Right cardiac atrium (tissue), 5 donors: ENCODE data around the gene NUP62. TPM values are rescaled to one million over a fixed set of nuclear protein-coding genes. Genes with fewer than 3 reads are reported as not detected.
"Not testable (repeated sequence)": the region's sequence is repeated elsewhere in the genome, so short reads cannot be mapped to it uniquely, and the experiment has no call there.

Experiments used
- ATAC-seq, 2 donors: fragments of 200-7000 bp; cut with Tn5 transposase; one replicate each; pipeline versions ENCODE4 v1.8.0 to v1.9.1; 2020; ENCODE audit warnings: moderate library complexity in 2 of 2, mild to moderate bottlenecking in 1 of 2
- DNase-seq, 3 donors: peaks; one replicate each; pipeline ENCODE4 v3.0.0-alpha.2; 2020
- H3K27ac ChIP-seq: one replicate; pipeline ENCODE4 v1.5.1; 2013; ENCODE audit warnings: mild to moderate bottlenecking, low read length, control low read depth, moderate library complexity
- H3K27me3 ChIP-seq: one replicate; pipeline ENCODE4 v1.6.1; 2013; ENCODE audit not compliant: control insufficient read depth, insufficient read depth
- H3K4me1 ChIP-seq: one replicate; pipeline ENCODE4 v1.6.1; 2013; ENCODE audit warnings: low read length; ENCODE audit not compliant: control insufficient read depth, insufficient read depth
- H3K4me3 ChIP-seq: one replicate; pipeline ENCODE4 v1.5.1; 2013; ENCODE audit warnings: low read length, control low read depth
- H3K9me3 ChIP-seq: one replicate; pipeline ENCODE4 v1.6.1; 2013; ENCODE audit warnings: low read length; ENCODE audit not compliant: control insufficient read depth
- WGBS: extraction: QIAGEN DNeasy Blood & Tissue Kit; methylation state at CpG from one replicate; pipeline ENCODE4 v1.1.7; 2013; 5-methylcytosine and 5-hydroxymethylcytosine counted together
- intact Hi-C, 4 donors: fragments of 100-400 bp; cut with DNase I; formaldehyde crosslinking; loops; one replicate each; pipeline versions ENCODE4 v1.11.0 to v1.14.0; 2022 to 2023
- polyA plus RNA-seq: library from polyadenylated mRNA; stranded (reverse); fragments of 200-250 nt; gene quantifications from one replicate; pipeline ENCODE4 v1.2.3, GENCODE V29; 2013
- total RNA-seq, 4 donors: library from RNA; stranded (reverse); fragmentation: NEBNext Ultra II Directional; extraction: Animal tissue kit (Norgen Biotek cat#: 25700); gene quantifications; one replicate each; pipeline ENCODE4 v1.2.1, GENCODE V29; 2021
- donor health status: healthy with polysubstance abuse.
- donor health status: DM: no; HTN: yes; CAD: no.
- donor health status: DM: no; HTN: no; CAD: no.
- donor health status: DM: no; HTN: yes; CAD: no; lungs with severe emphysema.
- donor health status: DM: yes; HTN: yes; CAD: no.

Gene NUP62
- total and polyA plus RNA-seq, 5 donors = 19.9 to 34.0 (median 29.2) TPM

DNA sequence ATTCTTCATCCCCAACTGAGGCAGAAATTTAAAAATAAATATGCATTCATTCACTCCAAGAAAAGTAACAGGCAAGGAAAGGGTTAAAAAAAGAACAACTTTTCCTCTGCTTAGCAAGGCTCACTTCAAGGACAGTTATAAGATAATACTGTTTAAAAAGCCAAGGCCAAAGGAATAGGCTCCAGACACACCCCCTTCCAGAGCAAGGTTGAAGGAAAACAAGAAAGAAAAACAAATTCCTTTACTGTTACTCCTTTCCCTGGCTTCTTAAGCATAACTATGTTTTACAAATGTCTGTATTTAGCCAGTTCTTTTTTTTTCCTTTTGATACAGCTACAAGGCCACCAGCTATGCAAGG lies 23.2 kb upstream of the NUP62 start:
- H3K4me1 ChIP-seq = no peaks in the 10 kb centered on the region

DNA sequence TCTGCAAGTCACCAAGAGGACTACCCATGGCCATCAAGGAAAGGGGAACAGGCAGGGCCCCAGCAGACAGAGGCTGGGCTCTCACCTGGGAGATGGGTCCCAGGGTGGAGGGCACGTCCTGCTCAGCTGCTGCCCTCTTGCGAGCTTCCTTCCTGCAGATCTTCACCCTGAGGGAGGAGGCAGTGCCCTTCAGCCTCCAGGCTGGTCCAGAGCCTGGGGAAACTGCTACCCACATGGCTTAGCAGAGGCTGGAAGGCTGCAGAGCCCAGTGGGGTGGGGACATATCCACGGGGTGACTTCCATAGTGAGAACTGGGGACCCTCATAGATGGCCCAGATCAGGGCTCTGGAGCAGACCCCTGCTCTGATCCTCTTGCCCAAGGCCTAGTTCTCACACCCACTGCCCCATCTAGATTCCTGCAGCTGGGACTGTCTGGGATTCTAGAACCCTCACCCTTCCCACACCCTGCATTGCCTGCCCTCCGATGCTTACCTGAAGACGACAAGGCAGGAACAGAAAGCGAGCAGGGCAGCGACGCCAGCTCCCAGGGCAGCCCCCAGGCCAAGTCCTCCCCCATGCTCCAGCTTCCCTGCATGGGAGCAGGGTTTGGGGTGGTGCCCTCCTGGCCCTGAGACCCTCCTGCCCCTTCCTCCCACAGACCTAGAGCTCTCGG lies 22.6 kb upstream of the NUP62 start:
- Histone ChIP-seq H3K4me3 (no peak overlapping the region), H3K27me3 (no peaks in the 10 kb centered on the region), H3K27ac (no peak overlapping the region), H3K9me3 (no peaks in the 10 kb centered on the region), H3K4me1 (no peaks in the 10 kb centered on the region)
- intact Hi-C loops = no loop called here
- WGBS = 77% methylated on average over 9 of the region's 9 CpGs
- ATAC-seq = no peak
- no peak for DNase-seq

More for the DNA sequence above, 23.2 kb upstream of the NUP62 start:
- no peak overlapping the region for H3K27ac ChIP-seq
- no peak overlapping the region for H3K4me3 ChIP-seq
- no peak for DNase-seq
- no peak for ATAC-seq
- intact Hi-C loops = no loop called here
- no peaks in the 10 kb centered on the region for H3K9me3 ChIP-seq
- no peaks in the 10 kb centered on the region for H3K27me3 ChIP-seq

DNA sequence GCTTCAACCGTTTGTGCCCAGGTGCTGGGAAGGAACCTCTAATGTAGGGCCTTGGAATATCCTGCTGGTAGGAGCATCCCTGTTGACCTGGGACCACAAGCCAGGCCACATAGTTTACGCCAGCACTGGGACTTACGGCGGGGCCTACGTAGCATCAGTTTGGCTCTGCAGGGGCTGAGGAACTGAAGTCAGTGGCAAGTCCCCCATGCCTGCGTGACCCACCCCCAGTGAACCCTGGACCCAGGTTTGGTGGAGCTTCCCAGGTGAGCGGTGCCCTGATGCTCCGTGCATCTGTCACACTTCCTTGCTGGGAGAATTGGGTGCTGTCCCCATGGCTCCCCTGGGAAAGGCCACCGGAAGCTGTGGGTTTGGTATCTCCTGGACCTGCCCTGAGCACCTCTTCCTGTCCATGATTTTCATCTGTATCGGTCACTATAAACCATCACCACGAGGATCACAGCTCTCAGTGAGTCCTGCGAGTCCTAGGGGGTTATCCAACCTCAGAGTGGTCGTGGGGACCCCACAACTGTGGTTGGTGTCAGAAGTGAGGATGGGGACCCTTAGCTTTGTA lies 21.7 kb upstream of the NUP62 start:
- no peaks in the 10 kb centered on the region for H3K9me3 ChIP-seq
- H3K4me3 ChIP-seq = no peak overlapping the region
- WGBS = 84% methylated on average over 13 of the region's 13 CpGs
- intact Hi-C loops = no loop called here
- no peak overlapping the region for H3K27ac ChIP-seq
- no peak for DNase-seq
- H3K27me3 ChIP-seq = no peaks in the 10 kb centered on the region
- no peaks in the 10 kb centered on the region for H3K4me1 ChIP-seq
- no peak for ATAC-seq

DNA sequence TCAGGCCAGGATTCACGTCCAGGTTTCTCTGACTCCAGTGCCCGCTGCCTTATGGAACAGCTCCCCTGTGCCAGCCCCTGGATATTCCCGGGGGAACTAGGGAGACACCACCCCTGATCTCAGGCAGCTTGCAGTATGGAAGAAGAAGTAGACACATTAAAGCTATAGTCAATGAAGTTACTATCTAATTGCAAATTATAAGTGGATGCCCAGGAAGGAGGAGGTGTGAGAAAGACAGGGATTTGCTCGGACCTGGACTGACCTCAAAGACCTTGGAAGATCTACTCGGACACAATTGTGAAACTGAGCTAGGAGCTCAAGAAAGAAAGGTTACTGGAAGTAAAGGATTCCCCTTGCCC lies 21.3 kb upstream of the NUP62 start:
- Histone ChIP-seq H3K27me3 (no peaks in the 10 kb centered on the region), H3K9me3 (no peaks in the 10 kb centered on the region), H3K27ac (no peak overlapping the region), H3K4me3 (no peak overlapping the region), H3K4me1 (no peaks in the 10 kb centered on the region)
- DNase-seq = no peak
- WGBS = 85% methylated on average over 5 of the region's 5 CpGs
- no peak for ATAC-seq
- intact Hi-C loops = no loop called here

DNA sequence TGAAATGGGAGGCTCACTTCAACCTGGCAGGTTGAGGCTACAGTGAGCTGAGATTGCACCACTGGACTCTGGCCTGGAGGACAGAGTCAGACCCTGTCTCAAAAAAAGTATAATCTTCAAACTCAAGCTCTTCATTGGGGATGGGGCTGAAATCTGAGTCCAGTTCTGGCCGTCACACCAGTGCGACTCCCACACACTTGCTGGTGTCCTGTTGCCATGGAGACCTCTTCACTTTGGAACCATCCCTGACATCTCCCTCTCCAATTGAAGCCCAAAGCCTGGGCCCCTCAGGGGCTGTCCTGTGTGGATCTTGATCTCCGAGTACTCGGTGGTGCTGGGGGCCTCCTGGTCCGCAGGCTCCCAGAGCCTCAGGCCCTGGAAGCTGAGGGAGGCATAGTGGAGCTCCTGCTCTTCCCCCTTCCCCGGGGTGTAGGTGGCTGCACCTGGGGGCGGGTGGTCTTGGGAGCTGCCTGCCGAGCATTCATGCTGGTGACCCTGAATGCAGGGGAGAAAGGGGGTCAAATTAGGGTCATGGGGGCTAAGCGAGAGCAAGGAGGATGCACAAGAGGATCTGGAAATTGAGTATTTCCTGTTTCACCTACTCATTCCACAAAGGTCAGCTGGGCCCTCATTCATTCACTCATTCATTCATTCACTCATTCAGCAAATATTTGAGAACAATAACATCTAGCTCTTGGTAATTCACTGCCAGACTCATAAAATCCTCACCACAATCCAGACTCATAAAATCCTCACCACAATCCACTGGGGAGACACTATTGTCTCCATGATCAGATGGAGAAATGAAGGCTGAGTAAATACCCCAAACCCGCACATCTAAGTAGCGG lies 20.7 kb upstream of the NUP62 start:
- ATAC-seq = no peak
- no peak for DNase-seq
- intact Hi-C loops = no loop called here
- no peaks in the 10 kb centered on the region for H3K9me3 ChIP-seq
- no peak overlapping the region for H3K4me3 ChIP-seq
- H3K27me3 ChIP-seq = no peaks in the 10 kb centered on the region
- 71% methylated on average over 11 of the region's 11 CpGs for WGBS
- no peak overlapping the region for H3K27ac ChIP-seq
- no peaks in the 10 kb centered on the region for H3K4me1 ChIP-seq

DNA sequence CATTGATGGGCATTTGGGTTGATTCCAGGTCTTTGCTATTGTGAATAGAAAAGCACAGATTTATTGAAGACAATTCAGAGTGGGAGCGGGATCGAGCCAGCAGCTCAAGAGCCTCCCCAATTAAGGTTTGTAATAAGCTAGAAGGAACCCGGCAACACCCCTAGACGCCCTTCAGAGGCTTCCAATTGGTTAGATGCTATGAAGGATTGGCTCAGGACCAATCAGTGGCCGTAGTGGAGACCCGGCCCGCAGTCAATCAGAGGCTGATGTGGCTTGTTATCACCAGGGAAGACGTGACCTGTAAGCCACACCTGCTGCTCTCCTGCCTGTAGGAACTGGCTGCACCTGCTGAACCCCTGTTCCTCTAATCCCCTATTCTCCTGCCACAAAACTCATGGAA lies 17.1 kb upstream of the NUP62 start:
- intact Hi-C loops = no loop called here
- H3K27ac ChIP-seq = no peak overlapping the region
- H3K4me3 ChIP-seq = no peak overlapping the region
- no peaks in the 10 kb centered on the region for H3K27me3 ChIP-seq
- no peaks in the 10 kb centered on the region for H3K9me3 ChIP-seq
- no peaks in the 10 kb centered on the region for H3K4me1 ChIP-seq
- ATAC-seq = no peak
- WGBS = 84% methylated on average over 8 of the region's 8 CpGs
- DNase-seq = no peak

DNA sequence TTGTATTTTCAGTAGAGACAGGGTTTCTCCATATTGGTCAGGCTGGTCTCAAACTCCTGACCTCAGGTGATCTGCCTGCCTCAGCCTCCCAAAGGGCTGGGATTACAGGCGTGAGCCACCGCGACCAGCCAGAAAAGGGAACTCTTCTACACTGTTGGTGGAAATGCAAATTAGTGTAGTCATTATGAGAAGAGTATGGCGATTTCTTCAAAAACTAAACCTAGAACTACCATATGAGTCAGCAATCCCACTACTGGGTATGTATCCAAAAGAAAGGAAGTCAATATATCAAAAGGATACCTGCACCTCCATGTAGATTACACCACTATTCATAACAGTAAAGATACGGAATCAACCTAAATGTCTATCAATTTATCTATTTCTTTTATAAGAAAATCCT lies 15.3 kb upstream of the NUP62 start:
- DNase-seq, H3K27ac ChIP-seq, H3K27me3 ChIP-seq, H3K4me1 ChIP-seq, H3K4me3 ChIP-seq, ATAC-seq, H3K9me3 ChIP-seq, intact Hi-C loops: not testable (repeated sequence)
- 80% methylated on average over 5 of the region's 5 CpGs for WGBS

DNA sequence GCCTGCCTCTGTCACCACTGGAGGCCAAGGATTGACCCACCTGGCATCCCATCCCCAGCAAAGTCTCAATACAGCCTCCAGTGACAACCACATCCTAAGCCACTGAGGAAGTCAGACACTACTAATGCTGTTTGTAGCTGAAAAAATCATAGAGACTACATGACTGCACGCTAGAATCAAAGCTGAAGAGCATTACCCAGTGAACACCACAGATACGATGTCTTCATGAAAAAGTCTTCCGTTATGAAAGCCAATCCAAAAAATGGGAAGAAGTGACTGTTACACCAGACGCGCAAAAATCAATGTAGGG lies 11.1 kb upstream of the NUP62 start:
- intact Hi-C loops = no loop called here
- H3K4me3 ChIP-seq = no peak overlapping the region
- no peaks in the 10 kb centered on the region for H3K9me3 ChIP-seq
- ATAC-seq (no peak), DNase-seq (no peak)
- no peak overlapping the region for H3K27ac ChIP-seq
- WGBS = 90% methylated on average over 5 of the region's 5 CpGs
- H3K4me1 ChIP-seq = no peaks in the 10 kb centered on the region
- no peaks in the 10 kb centered on the region for H3K27me3 ChIP-seq

DNA sequence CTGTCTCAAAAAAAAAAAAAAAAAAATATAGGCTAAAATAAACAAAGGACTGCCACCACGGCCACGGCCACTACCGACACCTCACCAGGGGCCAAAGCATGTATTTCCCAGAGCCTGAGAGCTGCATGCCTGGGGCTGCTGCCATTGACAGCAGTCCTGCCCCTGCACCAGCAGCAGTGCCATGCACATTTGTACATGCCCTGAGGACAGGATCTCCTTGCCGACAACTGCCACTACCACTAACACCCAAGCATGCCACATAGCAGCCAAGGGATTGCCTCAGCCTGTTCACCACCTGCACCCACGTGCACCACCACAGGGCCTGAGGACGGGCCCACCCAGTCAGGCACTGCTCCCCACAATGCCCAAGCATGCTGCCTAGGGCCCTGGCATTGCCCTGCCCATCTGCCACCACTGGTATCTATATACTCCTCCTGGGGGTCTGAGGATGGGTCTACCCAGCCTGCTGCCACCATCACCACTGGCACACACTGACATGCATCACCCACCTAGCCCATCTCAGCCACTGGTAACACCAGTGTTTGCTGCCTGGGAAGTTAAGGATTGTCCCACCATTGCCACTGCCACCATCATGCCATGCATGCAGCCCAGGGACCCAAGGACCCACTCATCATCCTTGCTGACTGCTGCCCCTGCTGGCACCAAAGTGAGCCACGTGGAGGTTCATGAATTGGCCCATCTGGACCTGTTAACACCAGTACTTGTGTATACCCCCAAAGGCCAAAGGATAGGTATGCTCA lies 10.6 kb upstream of the NUP62 start:
- Histone ChIP-seq H3K4me3 (no peak overlapping the region), H3K4me1 (no peaks in the 10 kb centered on the region), H3K9me3 (no peaks in the 10 kb centered on the region), H3K27me3 (no peaks in the 10 kb centered on the region), H3K27ac (no peak overlapping the region)
- intact Hi-C loops = loop anchor here in 3 of 4 donors (2.0 to 5.0 kb wide), 2 partner anchors 42 to 43 kb away; no protein-coding TSS in a partner anchor
- DNase-seq (no peak), ATAC-seq (no peak)
- 75% methylated on average over 7 of the region's 7 CpGs for WGBS

DNA sequence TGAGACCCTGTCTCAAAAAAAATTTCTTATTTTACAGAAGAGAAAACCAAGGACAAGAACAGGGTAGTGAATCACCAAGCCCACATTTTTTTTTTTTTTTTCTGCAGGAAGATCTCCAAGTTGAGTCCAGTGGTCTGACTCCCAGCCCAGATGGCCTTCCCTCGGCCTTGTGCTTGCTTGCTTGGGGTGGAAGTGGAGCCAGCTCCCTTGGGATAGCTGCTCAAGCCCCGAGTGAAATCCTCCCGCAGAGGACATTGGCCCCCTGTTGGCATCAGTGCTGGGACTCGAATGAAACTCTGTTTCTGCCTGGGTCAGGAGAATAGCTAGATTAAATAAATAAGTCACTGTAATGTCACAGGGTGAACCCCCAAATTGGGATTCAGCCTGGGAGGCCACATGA lies 9.4 kb upstream of the NUP62 start:
- intact Hi-C loops = loop anchor here in 3 of 4 donors (2.0 to 5.0 kb wide), 2 partner anchors 44 kb away; no protein-coding TSS in a partner anchor
- Histone ChIP-seq H3K27ac (no peak overlapping the region), H3K4me1 (no peaks in the 10 kb centered on the region), H3K27me3 (no peaks in the 10 kb centered on the region), H3K9me3 (no peaks in the 10 kb centered on the region), H3K4me3 (no peak overlapping the region)
- ATAC-seq (no peak), DNase-seq (no peak)
- 62% methylated on average over 4 of the region's 4 CpGs for WGBS
